Measurements from ENCODE around the gene ASPSCR1. TPM values are rescaled to one million over a fixed set of nuclear protein-coding genes. Genes with fewer than 3 reads are reported as not detected.

The ASPSCR1 gene
- total and polyA plus RNA-seq, 2 donors from 2014 or later = 35.2 to 57.5 TPM

GRCh38 chr17:81954131-81955057, 23.0 kb upstream of the ASPSCR1 start:
- intact Hi-C loops (cut with DNase I) = no loop called here
- Histone ChIP-seq H3K27ac (ENCODE audit: low read depth in 2 of 2, low read length in 2 of 2) (no peak overlapping the region), H3K9ac (ENCODE audit: low read length in 3 of 3) (no peak overlapping the region), H3K9me3 (ENCODE audit: control insufficient read depth in 2 of 3, insufficient read depth in 1 of 3, low read length in 3 of 3) (no peaks in the 10 kb centered on the region), H3K4me3 (ENCODE audit: low read length in 3 of 3) (no peak overlapping the region), H3K27me3 (ENCODE audit: control insufficient read depth, insufficient read depth, low read length) (peaks cover 10% of the 10 kb centered on the region), H3K36me3 (ENCODE audit: control insufficient read depth in 2 of 3, insufficient read depth in 3 of 3, low read length in 3 of 3) (no peaks in the 10 kb centered on the region), H3K4me1 (ENCODE audit: control insufficient read depth in 2 of 3, insufficient read depth in 2 of 3, low read depth in 1 of 3, low read length in 3 of 3) (no peaks in the 10 kb centered on the region)
- DNase-seq (no peak), FAIRE-seq (no peak)
- no peak for TF ChIP-seq CTCF (IDR thresholded peaks at IDR 0.05; ENCODE audit: borderline replicate concordance, extremely low read depth, insufficient read depth)

- H3K4me1 ChIP-seq (ENCODE audit: control insufficient read depth in 2 of 3, insufficient read depth in 2 of 3, low read depth in 1 of 3, low read length in 3 of 3) = no peaks in the 10 kb centered on the region
- H3K27me3 ChIP-seq (ENCODE audit: control insufficient read depth, insufficient read depth, low read length) = peaks cover 10% of the 10 kb centered on the region
- no peak for FAIRE-seq
- no peaks in the 10 kb centered on the region for H3K9me3 ChIP-seq (ENCODE audit: control insufficient read depth in 2 of 3, insufficient read depth in 1 of 3, low read length in 3 of 3)
- H3K27ac ChIP-seq (ENCODE audit: low read depth in 2 of 2, low read length in 2 of 2) = no peak overlapping the region
- no peak for DNase-seq
- TF ChIP-seq CTCF (IDR thresholded peaks at IDR 0.05; ENCODE audit: borderline replicate concordance, extremely low read depth, insufficient read depth) = no peak
- H3K36me3 ChIP-seq (ENCODE audit: control insufficient read depth in 2 of 3, insufficient read depth in 3 of 3, low read length in 3 of 3) = no peaks in the 10 kb centered on the region
- intact Hi-C loops (cut with DNase I) = no loop called here
- H3K9ac ChIP-seq (ENCODE audit: low read length in 3 of 3) = no peak overlapping the region
- H3K4me3 ChIP-seq (ENCODE audit: low read length in 3 of 3) = no peak overlapping the region
Measured at GRCh38 chr17:81955058-81955681, 22.3 kb upstream of the ASPSCR1 start.

GRCh38 chr17:81955756-81956544, 21.5 kb upstream of the ASPSCR1 start:
- no peak for FAIRE-seq
- peaks cover 0 to 3% (median 0%) of the 10 kb centered on the region in 3 donors for H3K4me1 ChIP-seq (ENCODE audit: control insufficient read depth in 2 of 3, insufficient read depth in 2 of 3, low read depth in 1 of 3, low read length in 3 of 3)
- no peak for DNase-seq
- intact Hi-C loops (cut with DNase I) = no loop called here
- H3K27ac ChIP-seq (ENCODE audit: low read depth in 2 of 2, low read length in 2 of 2) = no peak overlapping the region
- peaks cover 10% of the 10 kb centered on the region for H3K27me3 ChIP-seq (ENCODE audit: control insufficient read depth, insufficient read depth, low read length)
- no peaks in the 10 kb centered on the region for H3K9me3 ChIP-seq (ENCODE audit: control insufficient read depth in 2 of 3, insufficient read depth in 1 of 3, low read length in 3 of 3)
- no peak overlapping the region for H3K4me3 ChIP-seq (ENCODE audit: low read length in 3 of 3)
- no peaks in the 10 kb centered on the region for H3K36me3 ChIP-seq (ENCODE audit: control insufficient read depth in 2 of 3, insufficient read depth in 3 of 3, low read length in 3 of 3)
- TF ChIP-seq CTCF (IDR thresholded peaks at IDR 0.05; ENCODE audit: borderline replicate concordance, extremely low read depth, insufficient read depth) = no peak
- no peak overlapping the region for H3K9ac ChIP-seq (ENCODE audit: low read length in 3 of 3)

All from kidney (tissue), 14 donors.